Activated T-cell treated with anti-CD3 and anti-CD28 coated beads, Interleukin-2, amount 50 U/mL, for 1 hour (primary cell): ENCODE data around the gene SNRNP200.
A peak's percentile ranks its signal among the peaks of the same experiment; 100 is the strongest.
"Not testable (repeated sequence)": the region's sequence is repeated elsewhere in the genome, so short reads cannot be mapped to it uniquely, and the experiment has no call there.

Source experiments
- DNase-seq: peaks from one replicate; pipeline ENCODE4 v3.0.0-alpha.2; 2020

SNRNP200 gene

GRCh38 chr2:96273763-96274162, 31.6 kb downstream of the SNRNP200 start:
- no peak for DNase-seq

- DNase-seq: no peak
Measured at GRCh38 chr2:96271995-96272394, 33.4 kb downstream of the SNRNP200 start.

- peak; percentile 49 for DNase-seq
Measured at GRCh38 chr2:96267159-96267971, 38.0 kb downstream of the SNRNP200 start.

- peak; percentile 97 for DNase-seq
Measured at GRCh38 chr2:96265840-96266679, 39.3 kb downstream of the SNRNP200 start, which contains the start of the genes CIAO1 and TMEM127. TSS of gene CIAO1 (plus strand) at chr2:96266225. CDS start at chr2:96266351, 126 bp downstream. TSS of gene TMEM127 (minus strand) at chr2:96265997. CDS start at chr2:96265381, 616 bp downstream.

GRCh38 chr2:96265349-96265839, 40.0 kb downstream of the SNRNP200 start:
- peak; percentile 57 for DNase-seq

- no peak for DNase-seq
Measured at GRCh38 chr2:96264656-96265348, 40.5 kb downstream of the SNRNP200 start.

- no peak for DNase-seq
Measured at GRCh38 chr2:96264086-96264485, 41.3 kb downstream of the SNRNP200 start.

- no peak for DNase-seq
Measured at GRCh38 chr2:96262306-96262705, 43.0 kb downstream of the SNRNP200 start.

- no peak for DNase-seq
Measured at GRCh38 chr2:96261328-96262003, 43.9 kb downstream of the SNRNP200 start.

- DNase-seq: no peak
Measured at GRCh38 chr2:96260387-96261260, 44.7 kb downstream of the SNRNP200 start.

- DNase-seq: no peak
Measured at GRCh38 chr2:96259497-96259921, 45.8 kb downstream of the SNRNP200 start.

GRCh38 chr2:96258166-96259022, 47.0 kb downstream of the SNRNP200 start:
- DNase-seq: no peak

- DNase-seq: not testable (repeated sequence)
Measured at GRCh38 chr2:96257744-96258143, 47.6 kb downstream of the SNRNP200 start.

GRCh38 chr2:96256611-96257113, 48.7 kb downstream of the SNRNP200 start:
- no peak for DNase-seq

GRCh38 chr2:96254571-96254970, 50.8 kb downstream of the SNRNP200 start:
- no peak for DNase-seq

- DNase-seq: no peak
Measured at GRCh38 chr2:96253006-96253405, 52.3 kb downstream of the SNRNP200 start.

GRCh38 chr2:96252526-96252925, 52.8 kb downstream of the SNRNP200 start:
- DNase-seq: no peak

- no peak for DNase-seq
Measured at GRCh38 chr2:96251721-96252292, 53.5 kb downstream of the SNRNP200 start.

GRCh38 chr2:96250188-96250587, 55.2 kb downstream of the SNRNP200 start:
- no peak for DNase-seq

- no peak for DNase-seq
Measured at GRCh38 chr2:96249654-96250053, 55.7 kb downstream of the SNRNP200 start.
